HG02588 (cell line): ENCODE data around the gene CITED1.
A peak's percentile ranks its signal among the peaks of the same experiment; 100 is the strongest.
"Not testable (repeated sequence)": the region's sequence is repeated elsewhere in the genome, so short reads cannot be mapped to it uniquely, and the experiment has no call there.

Experiments used
- ATAC-seq: cut with Tn5 transposase; IDR thresholded peaks from one replicate; pipeline ENCODE4 v1.9.1; 2021; ENCODE audit warnings: mild to moderate bottlenecking, moderate library complexity; ENCODE audit not compliant: unreplicated experiment

CITED1 gene

GRCh38 chrX:72305286-72306084 is at the start of gene CITED1:
TSS of gene CITED1 (minus strand) at chrX:72305914. CDS start at chrX:72302869, 3,045 bp downstream.
- no peak for ATAC-seq

GRCh38 chrX:72352786-72353185 is 47.1 kb upstream of the CITED1 start:
- no peak for ATAC-seq

- no peak for ATAC-seq
These were observed 46.1 kb upstream of the CITED1 start for GRCh38 chrX:72351606-72352334.

- ATAC-seq: peak; percentile 97
These were observed 43.5 kb upstream of the CITED1 start for GRCh38 chrX:72349190-72349589.

- ATAC-seq: no peak
These were observed 42.7 kb upstream of the CITED1 start for GRCh38 chrX:72348247-72348979.

GRCh38 chrX:72347366-72347765 is 41.7 kb upstream of the CITED1 start:
- no peak for ATAC-seq

GRCh38 chrX:72346302-72346949 is 40.7 kb upstream of the CITED1 start:
- ATAC-seq: no peak

- ATAC-seq: no peak
These were observed 34.9 kb upstream of the CITED1 start for GRCh38 chrX:72340626-72341025.

- ATAC-seq: no peak
These were observed 34.3 kb upstream of the CITED1 start for GRCh38 chrX:72340041-72340440.

GRCh38 chrX:72330131-72330530 is 24.4 kb upstream of the CITED1 start:
- ATAC-seq: no peak

GRCh38 chrX:72326605-72327300 is 21.0 kb upstream of the CITED1 start:
- no peak for ATAC-seq

- not testable (repeated sequence) for ATAC-seq
These were observed 13.9 kb upstream of the CITED1 start for GRCh38 chrX:72319651-72320050.

- no peak for ATAC-seq
These were observed 11.4 kb upstream of the CITED1 start for GRCh38 chrX:72317139-72317538.

- no peak for ATAC-seq
These were observed 10.8 kb upstream of the CITED1 start for GRCh38 chrX:72316408-72317110.

- no peak for ATAC-seq
These were observed 9.2 kb upstream of the CITED1 start for GRCh38 chrX:72314881-72315280.

GRCh38 chrX:72313707-72314641 is 8.3 kb upstream of the CITED1 start:
- ATAC-seq: no peak

GRCh38 chrX:72312311-72312940 is 6.7 kb upstream of the CITED1 start:
- no peak for ATAC-seq
